H1 (cell line): ENCODE data around the gene SYTL1. TPM values are rescaled to one million over a fixed set of nuclear protein-coding genes. Genes with fewer than 3 reads are reported as not detected.

Experiments used
- CTCF ChIA-PET: fragments of 300-600 bp; sonication (Branson Sonifier 250); formaldehyde crosslinking; loops from one replicate; lab custom pipeline; 2021; ENCODE audit not compliant: partially characterized antibody; lab: Charles Lee
- POLR2A ChIA-PET: fragments of 300-600 bp; sonication (Branson Sonifier 250); formaldehyde crosslinking; loops from one replicate; lab custom pipeline; 2021; ENCODE audit warnings: inconsistent platforms; ENCODE audit not compliant: partially characterized antibody; lab: Charles Lee
- DNase-seq, 2 experiments: peaks; one replicate each; pipeline versions ENCODE4 v3.0.0 to v3.0.0-alpha.2; 2010 to 2022; ENCODE audit warnings: low spot score in 2 of 2, low read depth in 1 of 2, mixed read lengths in 1 of 2
- FAIRE-seq: peaks from 2 replicates; lab custom pipeline; 2011; peaks lifted over from hg19 to GRCh38; lab: Jason Lieb, UNC
- H2AFZ ChIP-seq: 2 replicates; pipeline ENCODE4 v1.8.1; 2012; ENCODE audit warnings: low read length, inconsistent platforms
- H2AK5ac ChIP-seq: 2 replicates; pipeline ENCODE4 v1.6.1; 2013; ENCODE audit warnings: low read depth, low read length
- H2BK120ac ChIP-seq: replicated peaks from 2 replicates; pipeline ENCODE3; 2013; ENCODE audit warnings: low read depth, low read length, inconsistent platforms
- H2BK12ac ChIP-seq: 2 replicates; pipeline ENCODE4 v1.6.1; 2013; ENCODE audit warnings: low read depth, low read length
- H2BK15ac ChIP-seq: 2 replicates; pipeline ENCODE4 v1.6.1; 2013; ENCODE audit warnings: low read length
- H2BK20ac ChIP-seq: 2 replicates; pipeline ENCODE4 v1.6.1; 2013; ENCODE audit warnings: low read length
- H2BK5ac ChIP-seq: 2 replicates; pipeline ENCODE4 v1.6.1; 2013; ENCODE audit warnings: low read depth, low read length
- H3K14ac ChIP-seq: 2 replicates; pipeline ENCODE4 v1.6.1; 2013; ENCODE audit warnings: inconsistent platforms; ENCODE audit not compliant: insufficient read length
- H3K18ac ChIP-seq: 2 replicates; pipeline ENCODE4 v1.6.1; 2013; ENCODE audit warnings: low read length; ENCODE audit errors: extremely low read depth
- H3K23ac ChIP-seq: 2 replicates; pipeline ENCODE4 v1.6.1; 2013; ENCODE audit warnings: inconsistent platforms; ENCODE audit not compliant: insufficient read length
- H3K23me2 ChIP-seq: 2 replicates; pipeline ENCODE4 v1.6.1; 2013; ENCODE audit warnings: low read depth, low read length
- H3K27ac ChIP-seq: 2 replicates; pipeline ENCODE4 v1.6.1; 2011; ENCODE audit warnings: low read depth, low read length, inconsistent platforms
- H3K27me3 ChIP-seq, 4 experiments: replicated peaks in 1 of 4; 1 replicate in 1 of 4; 2 replicates in 3 of 4; pipeline versions ENCODE4 v1.6.1 to v1.8.1; 2011 to 2013; ENCODE audit warnings: low read length in 3 of 4, mild to moderate bottlenecking in 3 of 4, inconsistent platforms in 2 of 4, mixed read lengths in 2 of 4, moderate library complexity in 1 of 4; ENCODE audit not compliant: control insufficient read depth in 3 of 4, insufficient read depth in 3 of 4; ENCODE audit errors: extremely low read depth in 1 of 4
- H3K36me3 ChIP-seq, 4 experiments: 2 replicates each; pipeline versions ENCODE4 v1.6.1 to v1.8.1; 2011 to 2013; ENCODE audit warnings: mild to moderate bottlenecking in 4 of 4, low read length in 3 of 4, moderate library complexity in 2 of 4, control low read depth in 1 of 4, inconsistent platforms in 1 of 4; ENCODE audit not compliant: insufficient read depth in 4 of 4, control insufficient read depth in 2 of 4
- H3K4ac ChIP-seq: replicated peaks from 2 replicates; pipeline ENCODE3; 2013; ENCODE audit warnings: low read length, low read depth, mixed read lengths, inconsistent platforms; ENCODE audit not compliant: insufficient read length
- H3K4me1 ChIP-seq, 4 experiments: replicated peaks in 1 of 4; 1 replicate in 1 of 4; 2 replicates in 3 of 4; pipeline versions ENCODE4 v1.6.1 to v1.8.1; 2011 to 2013; ENCODE audit warnings: low read length in 3 of 4, inconsistent platforms in 2 of 4, mixed read lengths in 1 of 4; ENCODE audit not compliant: insufficient read depth in 4 of 4, control insufficient read depth in 3 of 4
- H3K4me2 ChIP-seq, 2 experiments: 2 replicates each; pipeline versions ENCODE4 v1.6.1 to v1.8.1; 2011 to 2013; ENCODE audit warnings: low read depth in 2 of 2, low read length in 2 of 2, control low read depth in 1 of 2, inconsistent platforms in 1 of 2, mild to moderate bottlenecking in 1 of 2; ENCODE audit not compliant: insufficient read depth in 1 of 2
- H3K4me3 ChIP-seq, 4 experiments: fragments of 200-600, 300-600 bp in 1 of 4; sonication (generic), shearing (Covaris generic), sonication (Bioruptor Twin) in 1 of 4; 2 replicates each; pipeline versions ENCODE4 v1.5.1 to v1.8.1; 2011 to 2016; ENCODE audit warnings: low read length in 4 of 4, low read depth in 3 of 4, control low read depth in 2 of 4, inconsistent platforms in 2 of 4, mild to moderate bottlenecking in 2 of 4, mixed read lengths in 1 of 4, moderate library complexity in 1 of 4; ENCODE audit not compliant: insufficient read depth in 2 of 4; ENCODE audit errors: extremely low read depth in 1 of 4
- H3K56ac ChIP-seq: replicated peaks from 2 replicates; pipeline ENCODE3; 2013; ENCODE audit warnings: low read depth, mild to moderate bottlenecking, mixed read lengths, low read length, inconsistent platforms; ENCODE audit not compliant: insufficient read length
- H3K79me1 ChIP-seq: 2 replicates; pipeline ENCODE4 v1.6.1; 2013; ENCODE audit warnings: low read depth, low read length, control low read depth
- H3K79me2 ChIP-seq, 2 experiments: 2 replicates each; pipeline versions ENCODE4 v1.6.1 to v1.8.1; 2012 to 2013; ENCODE audit warnings: low read length in 2 of 2, mild to moderate bottlenecking in 2 of 2, inconsistent platforms in 1 of 2; ENCODE audit not compliant: insufficient read depth in 2 of 2, control insufficient read depth in 1 of 2
- H3K9ac ChIP-seq, 4 experiments: replicated peaks in 1 of 4; 1 replicate in 1 of 4; 2 replicates in 3 of 4; pipeline versions ENCODE4 v1.6.1 to v1.8.1; 2011 to 2013; ENCODE audit warnings: low read depth in 3 of 4, low read length in 3 of 4, control low read depth in 2 of 4, mild to moderate bottlenecking in 2 of 4, moderate library complexity in 2 of 4, inconsistent platforms in 1 of 4; ENCODE audit errors: extremely low read depth in 1 of 4
- H3K9me3 ChIP-seq, 2 experiments: 2 replicates each; pipeline versions ENCODE4 v1.6.1 to v1.8.1; 2012 to 2013; ENCODE audit warnings: mild to moderate bottlenecking in 2 of 2, moderate library complexity in 2 of 2, control low read depth in 1 of 2, inconsistent platforms in 1 of 2, low read depth in 1 of 2, low read length in 1 of 2, mixed read lengths in 1 of 2; ENCODE audit not compliant: insufficient read depth in 2 of 2
- H4K20me1 ChIP-seq, 2 experiments: replicated peaks in 1 of 2; 2 replicates each; pipeline versions ENCODE3 to v1.8.1; 2011 to 2013; ENCODE audit warnings: inconsistent platforms in 2 of 2, low read length in 2 of 2, mild to moderate bottlenecking in 1 of 2; ENCODE audit not compliant: insufficient read depth in 2 of 2, control insufficient read depth in 1 of 2
- H4K5ac ChIP-seq: 2 replicates; pipeline ENCODE4 v1.6.1; 2013; ENCODE audit warnings: low read length, low read depth, mixed read lengths, inconsistent platforms; ENCODE audit not compliant: insufficient read length
- H4K8ac ChIP-seq: 2 replicates; pipeline ENCODE4 v1.8.0; 2013; ENCODE audit warnings: mild to moderate bottlenecking, moderate library complexity, low read length, inconsistent platforms; ENCODE audit not compliant: insufficient read depth; ENCODE audit errors: extremely low read depth
- H4K91ac ChIP-seq: replicated peaks from 2 replicates; pipeline ENCODE3; 2013; ENCODE audit warnings: low read length, mixed read lengths, inconsistent platforms; ENCODE audit not compliant: insufficient read length
- BRCA1 ChIP-seq: IDR thresholded peaks from 2 replicates; pipeline ENCODE4 v1.6.1; 2012; ENCODE audit warnings: low read depth, low read length, improper control_type of control experiment
- CBX5 ChIP-seq: fragments of 300-800, 300-1000 bp; sonication (generic); IDR thresholded peaks from 2 replicates; pipeline ENCODE4 v1.7.1; 2016; ENCODE audit warnings: antibody characterized with exemption, low read length, low read depth
- CEBPB ChIP-seq: IDR thresholded peaks from 2 replicates; pipeline ENCODE4 v1.6.1; 2012; ENCODE audit warnings: low read depth, low read length
- CHD2 ChIP-seq: IDR thresholded peaks from 2 replicates; pipeline ENCODE4 v1.6.1; 2012; ENCODE audit warnings: low read length, improper control_type of control experiment
- JUND ChIP-seq: IDR thresholded peaks from 2 replicates; pipeline ENCODE4 v1.6.1; 2011; ENCODE audit warnings: mild to moderate bottlenecking, improper control_type of control experiment, low read length
- POLR2A ChIP-seq, 2 experiments: IDR thresholded peaks; 1 replicate in 1 of 2; 2 replicates in 1 of 2; pipeline ENCODE4 v1.6.1; 2011; ENCODE audit warnings: low read depth in 2 of 2, low read length in 2 of 2, mild to moderate bottlenecking in 2 of 2; ENCODE audit errors: control extremely low read depth in 1 of 2
- ZNF274 ChIP-seq: IDR thresholded peaks from 2 replicates; pipeline ENCODE4 v1.7.0; 2012; ENCODE audit warnings: low read length, borderline replicate concordance; ENCODE audit errors: extremely low read depth
- WGBS, 2 experiments: shearing (Covaris generic) in 1 of 2; methylation state at CpG; one replicate each; pipeline versions ENCODE4 v1.1.6 to v1.1.7; 2013 to 2015; ENCODE audit warnings: low lambda C conversion rate in 2 of 2, mixed read lengths in 2 of 2, inconsistent platforms in 1 of 2, low coverage in 1 of 2, missing lambda C conversion rate in 1 of 2; ENCODE audit not compliant: insufficient replicate concordance in 2 of 2, insufficient coverage in 1 of 2, insufficient read length in 1 of 2; ENCODE audit errors: extremely low coverage in 1 of 2, missing lambda C conversion rate in 1 of 2; 5-methylcytosine and 5-hydroxymethylcytosine counted together
- polyA plus RNA-seq, 7 experiments: library from polyadenylated mRNA; depleted of rRNA in 3 of 7; stranded (reverse) in 5 of 7; unstranded in 2 of 7; fragments of >200 nt in 5 of 7; fragments of 200-250 nt in 2 of 7; gene quantifications; 1 replicate in 5 of 7; 2 replicates in 1 of 7; 4 replicates in 1 of 7; pipeline versions ENCODE4 v1.2.1 to v1.2.3, GENCODE V29; 2011 to 2013; ENCODE audit warnings: missing spikeins in 2 of 7, mixed read lengths in 2 of 7
- total RNA-seq: library from RNA; stranded (reverse); fragmentation: NEBNext Ultra II Directional; extraction: Animal tissue kit (Norgen Biotek cat#: 25700); gene quantifications from 2 replicates; pipeline ENCODE4 v1.2.1, GENCODE V29; 2021
- TF ChIP-seq, protein P1 (sequence below), 3 experiments: IDR thresholded peaks; 1 replicate in 2 of 3; 2 replicates in 1 of 3; pipeline versions ENCODE4 v1.5.1 to v1.6.1; 2011; ENCODE audit warnings: low read length in 3 of 3, mild to moderate bottlenecking in 3 of 3, inconsistent platforms in 2 of 3, low read depth in 1 of 3, moderate library complexity in 1 of 3; ENCODE audit not compliant: insufficient read depth in 1 of 3; ENCODE audit errors: control extremely low read depth in 1 of 3
- TF ChIP-seq, protein P2 (sequence below): IDR thresholded peaks from 2 replicates; pipeline ENCODE4 v1.6.1; 2011; ENCODE audit warnings: low read depth, mild to moderate bottlenecking, low read length; ENCODE audit not compliant: insufficient read depth

Gene SYTL1
- total and polyA plus RNA-seq, 2 of the 8 experiments (the other 6 are each of a cell fraction or from before 2014, with no cell fraction given): 6.4 to 19.5 TPM

DNA sequence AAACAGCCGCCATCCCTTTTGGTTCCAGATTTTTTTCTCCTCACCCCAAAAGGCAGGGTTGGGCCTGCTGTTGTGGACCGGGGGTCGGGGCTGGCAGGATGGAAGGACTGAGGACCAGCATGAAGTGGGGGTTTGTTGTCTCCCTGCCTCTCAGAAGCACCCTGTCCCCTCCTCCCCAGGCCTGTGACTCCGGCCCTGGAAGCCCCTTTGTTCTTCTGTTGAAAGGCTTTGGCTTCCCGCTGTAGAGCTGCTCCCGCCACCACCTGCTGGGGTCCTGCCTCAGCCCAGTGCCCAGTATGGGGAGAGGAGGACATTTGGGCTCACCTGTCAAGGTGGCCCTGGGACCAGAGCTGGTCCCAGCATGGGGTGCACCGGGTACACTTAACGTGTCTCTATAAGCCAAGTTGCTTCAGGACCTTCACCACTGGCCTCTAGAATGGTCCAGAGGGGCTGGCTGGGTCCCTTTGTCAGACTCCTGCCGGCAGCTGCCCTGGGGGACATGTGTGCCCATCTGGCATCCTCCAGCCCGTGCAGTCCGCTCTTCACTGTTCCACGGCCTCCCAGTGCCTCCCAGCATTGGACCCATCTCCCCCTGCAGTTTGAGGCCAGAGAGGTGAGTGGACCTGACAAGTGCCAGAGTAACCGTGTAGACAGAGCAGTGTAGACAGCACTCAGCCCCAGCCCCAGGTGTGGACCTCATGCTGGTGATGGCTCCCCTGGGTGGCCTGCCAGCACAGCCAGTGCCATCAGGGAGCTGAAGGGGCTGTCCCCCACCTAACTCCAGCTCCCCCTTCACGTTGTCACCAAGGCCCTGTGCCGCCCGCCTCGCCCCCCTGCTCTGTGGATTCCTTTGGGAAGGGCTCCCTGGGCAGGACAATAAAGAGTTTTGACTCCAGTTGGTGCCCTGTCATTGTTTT, 6.1 kb upstream of the SYTL1 start:
- Histone ChIP-seq H2BK5ac (no peak overlapping the region), H2AK5ac (no peak overlapping the region), H3K4me2 (no peak overlapping the region), H3K23ac (no peak overlapping the region), H3K4ac (no peak overlapping the region), H3K23me2 (no peaks in the 10 kb centered on the region), H3K79me1 (no peaks in the 10 kb centered on the region), H3K27ac (no peak overlapping the region), H3K18ac (no peak overlapping the region), H2BK15ac (no peak overlapping the region), H2AFZ (no peak overlapping the region), H4K5ac (no peak overlapping the region), H3K9me3 (no peaks in the 10 kb centered on the region), H3K9ac (no peak overlapping the region), H3K36me3 (peaks cover 4 to 18% (median 11%) of the 10 kb centered on the region in 4 experiments; a peak in 7 of 8 replicates), H4K20me1 (peaks cover 4 to 15% of the 10 kb centered on the region in 2 experiments), H3K4me1 (peaks cover 0 to 3% (median 1%) of the 10 kb centered on the region in 4 experiments; a peak in 1 of 7 replicates), H2BK120ac (no peak overlapping the region), H3K4me3 (no peak overlapping the region), H4K91ac (no peak overlapping the region), H3K27me3 (no peaks in the 10 kb centered on the region), H3K79me2 (no peaks in the 10 kb centered on the region), H3K56ac (no peak overlapping the region), H2BK12ac (no peak overlapping the region), H2BK20ac (no peak overlapping the region), H4K8ac (peak overlapping the region; percentile 8; the same call in 1 of the 2 replicates), H3K14ac (no peak overlapping the region)
- ChIA-PET POLR2A (interaction anchor here (1.0 to 1.6 kb wide), 7 partner anchors 9 to 36 kb away, joined by 3 to 5 read pairs (median 3); no protein-coding TSS in a partner anchor), CTCF (interaction anchor here (0.7 to 17.0 kb wide), 17 partner anchors 8 to 271 kb away, joined by 3 to 321 read pairs (median 7); partner anchors contain the start of genes MAP3K6 and SYTL1)
- no peak for DNase-seq
- no peak for FAIRE-seq
- 87% methylated on average over 17 of the region's 17 CpGs; no CpG with 5 or more reads in 1 of the 2 experiments for WGBS, 2 experiments
- no peak for TF ChIP-seq CBX5
- no peak for TF ChIP-seq CHD2
- no peak for TF ChIP-seq CEBPB
- TF ChIP-seq JUND: no peak
- no peak; a peak in 2 of 3 replicates for TF ChIP-seq POLR2A (IDR thresholded peaks at IDR 0.05; ENCODE audit: control extremely low read depth in 1 of 2, low read depth in 2 of 2, low read length in 2 of 2)
- TF ChIP-seq BRCA1: no peak
- TF ChIP-seq, protein P1, sequence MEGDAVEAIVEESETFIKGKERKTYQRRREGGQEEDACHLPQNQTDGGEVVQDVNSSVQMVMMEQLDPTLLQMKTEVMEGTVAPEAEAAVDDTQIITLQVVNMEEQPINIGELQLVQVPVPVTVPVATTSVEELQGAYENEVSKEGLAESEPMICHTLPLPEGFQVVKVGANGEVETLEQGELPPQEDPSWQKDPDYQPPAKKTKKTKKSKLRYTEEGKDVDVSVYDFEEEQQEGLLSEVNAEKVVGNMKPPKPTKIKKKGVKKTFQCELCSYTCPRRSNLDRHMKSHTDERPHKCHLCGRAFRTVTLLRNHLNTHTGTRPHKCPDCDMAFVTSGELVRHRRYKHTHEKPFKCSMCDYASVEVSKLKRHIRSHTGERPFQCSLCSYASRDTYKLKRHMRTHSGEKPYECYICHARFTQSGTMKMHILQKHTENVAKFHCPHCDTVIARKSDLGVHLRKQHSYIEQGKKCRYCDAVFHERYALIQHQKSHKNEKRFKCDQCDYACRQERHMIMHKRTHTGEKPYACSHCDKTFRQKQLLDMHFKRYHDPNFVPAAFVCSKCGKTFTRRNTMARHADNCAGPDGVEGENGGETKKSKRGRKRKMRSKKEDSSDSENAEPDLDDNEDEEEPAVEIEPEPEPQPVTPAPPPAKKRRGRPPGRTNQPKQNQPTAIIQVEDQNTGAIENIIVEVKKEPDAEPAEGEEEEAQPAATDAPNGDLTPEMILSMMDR (IDR thresholded peaks at IDR 0.05; ENCODE audit: control extremely low read depth in 1 of 3, insufficient read depth in 1 of 3, low read depth in 1 of 3, low read length in 3 of 3): no peak
- TF ChIP-seq ZNF274: no peak
- TF ChIP-seq, protein P2, sequence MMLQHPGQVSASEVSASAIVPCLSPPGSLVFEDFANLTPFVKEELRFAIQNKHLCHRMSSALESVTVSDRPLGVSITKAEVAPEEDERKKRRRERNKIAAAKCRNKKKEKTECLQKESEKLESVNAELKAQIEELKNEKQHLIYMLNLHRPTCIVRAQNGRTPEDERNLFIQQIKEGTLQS: no peak
